HCT116 (cell line): Measurements from ENCODE around the gene SLC13A3. TPM values are rescaled to one million over a fixed set of nuclear protein-coding genes. Genes with fewer than 3 reads are reported as not detected.

Source experiments
- ATAC-seq: fragments of 200-7000 bp; cut with Tn5 transposase; 2 replicates; pipeline ENCODE4 v1.9.1; 2020; ENCODE audit warnings: mild to moderate bottlenecking, moderate library complexity
- BruUV-seq: library from RNA; stranded (reverse); fragments of 400-500 nt; replicated peaks from 2 replicates; lab custom pipeline; 2021; lab: Mats Ljungman, UMichigan
- CTCF ChIA-PET: fragments of 300-600 bp; sonication (Branson Sonifier 250); formaldehyde crosslinking; loops from one replicate; lab custom pipeline; 2021; ENCODE audit warnings: antibody characterized with exemption; lab: Charles Lee
- POLR2A ChIA-PET: fragments of 300-600, 350-600 bp; sonication (Branson Sonifier 250); formaldehyde crosslinking; loops from one replicate; lab custom pipeline; 2021; ENCODE audit warnings: antibody characterized with exemption; lab: Charles Lee
- RAD21 ChIA-PET, 2 experiments: fragments of 300-600 bp; sonication (Branson Sonifier 250); formaldehyde crosslinking; loops; one replicate each; lab custom pipeline; 2023; ENCODE audit warnings: low total read pairs in 2 of 2; ENCODE audit not compliant: uncharacterized antibody in 2 of 2, unreplicated experiment in 2 of 2, low non-redundant PET in 1 of 2; lab: Charles Lee
- DNase-seq: peaks from one replicate; pipeline ENCODE4 v3.0.0-alpha.2; 2010; ENCODE audit warnings: low read depth, low spot score
- H2AFZ ChIP-seq: fragments of 200-600 bp; shearing (Covaris generic), sonication (generic); 2 replicates; pipeline ENCODE4 v1.6.1; 2017; ENCODE audit warnings: low read depth, mixed run types, mixed read lengths, antibody characterized with exemption, low read length; ENCODE audit not compliant: poor library complexity, severe bottlenecking
- H3K27ac ChIP-seq: 2 replicates; pipeline ENCODE4 v1.5.1; 2012; ENCODE audit warnings: low read depth, low read length
- H3K27me3 ChIP-seq: fragments of 200-600 bp; sonication (generic); 2 replicates; pipeline ENCODE4 v1.6.1; 2016; ENCODE audit warnings: mixed run types, low read length, mixed read lengths; ENCODE audit not compliant: insufficient read depth
- H3K36me3 ChIP-seq, 2 experiments: fragments of 200-500 bp in 1 of 2; fragments of 200-600 bp in 1 of 2; sonication (Bioruptor generic) in 1 of 2; sonication (generic) in 1 of 2; 2 replicates each; pipeline versions ENCODE4 v1.5.1 to v1.6.1; 2014 to 2016; ENCODE audit warnings: low read length in 2 of 2, inconsistent platforms in 1 of 2, mixed read lengths in 1 of 2, mixed run types in 1 of 2; ENCODE audit not compliant: insufficient read depth in 2 of 2, control insufficient read depth in 1 of 2
- H3K4me1 ChIP-seq, 2 experiments: fragments of 200-600 bp in 1 of 2; sonication (generic) in 1 of 2; 2 replicates each; pipeline versions ENCODE4 v1.5.1 to v1.6.1; 2012 to 2017; ENCODE audit warnings: low read length in 2 of 2, inconsistent platforms in 1 of 2, mild to moderate bottlenecking in 1 of 2, mixed read lengths in 1 of 2, mixed run types in 1 of 2, moderate library complexity in 1 of 2; ENCODE audit not compliant: insufficient read depth in 2 of 2, control insufficient read depth in 1 of 2
- H3K4me2 ChIP-seq: fragments of 200-600 bp; sonication (generic); 2 replicates; pipeline ENCODE4 v1.6.1; 2017; ENCODE audit warnings: mixed run types, low read length, mixed read lengths
- H3K4me3 ChIP-seq, 2 experiments: fragments of 200-600 bp in 1 of 2; sonication (generic) in 1 of 2; replicated peaks in 1 of 2; 2 replicates each; pipeline ENCODE4 v1.5.1; 2011 to 2016; ENCODE audit warnings: low read length in 2 of 2, control low read depth in 1 of 2, low read depth in 1 of 2, mild to moderate bottlenecking in 1 of 2, mixed read lengths in 1 of 2, mixed run types in 1 of 2
- H3K79me2 ChIP-seq: fragments of 200-600 bp; sonication (generic); 2 replicates; pipeline ENCODE4 v1.6.1; 2017; ENCODE audit warnings: mild to moderate bottlenecking, mixed run types, low read length, moderate library complexity, mixed read lengths; ENCODE audit not compliant: insufficient read depth
- H3K9ac ChIP-seq: fragments of 200-600 bp; sonication (generic); 2 replicates; pipeline ENCODE4 v1.6.1; 2016; ENCODE audit warnings: low read length, mixed read lengths
- H3K9me2 ChIP-seq: fragments of 200-600 bp; sonication (generic), shearing (Covaris generic); 2 replicates; pipeline ENCODE4 v1.6.1; 2017; ENCODE audit warnings: mixed run types, mild to moderate bottlenecking, moderate library complexity; ENCODE audit not compliant: insufficient read depth
- H3K9me3 ChIP-seq, 2 experiments: fragments of 200-500 bp in 1 of 2; fragments of 200-600 bp in 1 of 2; sonication (Bioruptor generic) in 1 of 2; sonication (generic) in 1 of 2; 2 replicates each; pipeline ENCODE4 v1.6.1; 2014 to 2017; ENCODE audit warnings: low read length in 2 of 2, mixed read lengths in 2 of 2, inconsistent platforms in 1 of 2, low read depth in 1 of 2, mild to moderate bottlenecking in 1 of 2, mixed run types in 1 of 2, moderate library complexity in 1 of 2; ENCODE audit not compliant: control insufficient read depth in 1 of 2, insufficient read depth in 1 of 2
- H4K20me1 ChIP-seq: fragments of 200-600 bp; sonication (generic), shearing (Covaris generic); 2 replicates; pipeline ENCODE4 v1.6.1; 2017; ENCODE audit warnings: mixed run types, mild to moderate bottlenecking, moderate library complexity; ENCODE audit not compliant: insufficient read depth
- ATF3 ChIP-seq: IDR thresholded peaks from 2 replicates; pipeline ENCODE4 v1.6.1; 2012
- CBX3 ChIP-seq: IDR thresholded peaks from 2 replicates; pipeline ENCODE4 v1.6.1; 2012; ENCODE audit warnings: low read depth
- CEBPB ChIP-seq: IDR thresholded peaks from 2 replicates; pipeline ENCODE4 v1.6.1; 2012; ENCODE audit warnings: low read depth
- CTCF ChIP-seq, 3 experiments: fragments of 200-600 bp in 1 of 3; sonication (generic) in 1 of 3; IDR thresholded peaks in 2 of 3; conservative IDR thresholded peaks in 1 of 3; 2 replicates each; pipeline ENCODE4 v1.5.1; 2012 to 2017; ENCODE audit warnings: low read depth in 2 of 3, low read length in 2 of 3, antibody characterized with exemption in 1 of 3, borderline replicate concordance in 1 of 3, control low read depth in 1 of 3, mild to moderate bottlenecking in 1 of 3, mixed read lengths in 1 of 3, mixed run types in 1 of 3, moderate library complexity in 1 of 3; ENCODE audit not compliant: insufficient read depth in 1 of 3
- EGR1 ChIP-seq: IDR thresholded peaks from 2 replicates; pipeline ENCODE4 v1.6.1; 2012; ENCODE audit warnings: low read depth
- ELF1 ChIP-seq: IDR thresholded peaks from 2 replicates; pipeline ENCODE4 v1.6.1; 2012; ENCODE audit warnings: low read depth, borderline replicate concordance
- EZH2phosphoT487 ChIP-seq: fragments of 200-600 bp; IDR thresholded peaks from 2 replicates; pipeline ENCODE4 v1.6.1; 2018; ENCODE audit warnings: antibody characterized with exemption, borderline replicate concordance
- FOSL1 ChIP-seq: IDR thresholded peaks from 2 replicates; pipeline ENCODE4 v1.6.1; 2012; ENCODE audit warnings: low read depth
- POLR2A ChIP-seq: IDR thresholded peaks from 2 replicates; pipeline ENCODE4 v1.7.0; 2011; ENCODE audit warnings: borderline replicate concordance; ENCODE audit not compliant: insufficient read depth, insufficient read length; ENCODE audit errors: extremely low read depth
- RAD21 ChIP-seq: IDR thresholded peaks from 2 replicates; pipeline ENCODE4 v1.6.1; 2012; ENCODE audit warnings: low read depth, mild to moderate bottlenecking
- SP1 ChIP-seq: IDR thresholded peaks from 2 replicates; pipeline ENCODE4 v1.6.1; 2012; ENCODE audit warnings: low read depth
- SRF ChIP-seq: IDR thresholded peaks from 2 replicates; pipeline ENCODE4 v1.6.1; 2012; ENCODE audit warnings: low read depth
- ZFX ChIP-seq: fragments of 450-650 bp; IDR thresholded peaks from 2 replicates; pipeline ENCODE4 v1.6.1; 2017
- ZNF274 ChIP-seq: fragments of 200-500 bp; sonication (Bioruptor generic); IDR thresholded peaks from 2 replicates; pipeline ENCODE4 v1.6.1; 2014; ENCODE audit warnings: mild to moderate bottlenecking, low read depth, low read length, inconsistent platforms
- intact Hi-C: fragments of 100-400 bp; cut with micrococcal nuclease; formaldehyde crosslinking; loops from 2 replicates; pipeline ENCODE4 v1.10.0; 2022
- total RNA-seq: library from RNA; stranded (reverse); gene quantifications from one replicate; pipeline ENCODE4 v1.2.1, GENCODE V29; 2021; ENCODE audit not compliant: unreplicated experiment
- TF ChIP-seq, protein P1 (sequence below): IDR thresholded peaks from 2 replicates; pipeline ENCODE4 v1.6.1; 2012; ENCODE audit warnings: low read depth
- TF ChIP-seq, protein P2 (sequence below): IDR thresholded peaks from 2 replicates; pipeline ENCODE4 v1.6.1; 2012

Gene SLC13A3
- total RNA-seq, 1 experiment from 2014 or later: not detected

DNA sequence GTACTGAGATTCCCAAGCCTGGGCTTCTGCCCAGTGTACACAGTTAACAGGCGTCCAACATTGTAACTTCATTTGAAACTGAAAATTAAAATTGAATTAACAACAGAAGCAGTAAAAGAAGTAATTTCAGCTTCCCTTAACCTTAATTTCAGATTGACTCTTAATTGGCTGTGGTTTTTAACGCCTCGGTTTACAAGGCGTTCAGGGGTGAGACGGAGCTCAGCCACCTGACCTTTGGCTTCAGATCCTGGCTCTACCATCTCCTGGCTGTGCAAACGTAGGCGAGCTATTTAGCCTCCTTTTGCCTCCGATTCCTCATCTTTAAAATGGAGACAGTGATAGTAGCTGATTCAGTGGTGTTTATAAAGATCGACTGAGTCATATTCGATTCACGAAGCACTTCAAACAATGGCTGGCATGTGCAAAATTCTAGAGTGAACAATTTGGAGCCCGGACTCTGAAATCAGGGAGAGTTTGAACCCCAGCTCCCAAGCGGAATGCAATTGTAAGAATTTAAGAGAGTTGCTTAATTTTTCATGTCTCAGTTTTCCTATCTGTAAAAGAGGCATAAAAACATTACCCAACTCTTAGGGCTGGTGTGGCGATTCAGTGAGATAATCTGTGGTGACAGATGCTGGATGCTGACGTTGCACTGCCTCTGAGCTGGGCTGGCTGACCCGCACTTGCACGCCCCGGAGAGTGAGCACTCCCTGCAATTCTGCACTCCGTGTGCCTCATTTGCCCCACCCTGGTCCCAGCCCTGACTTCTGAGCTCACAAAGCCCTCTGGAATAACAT lies 77.3 kb downstream of the SLC13A3 start (continued):
- TF ChIP-seq, protein P1, sequence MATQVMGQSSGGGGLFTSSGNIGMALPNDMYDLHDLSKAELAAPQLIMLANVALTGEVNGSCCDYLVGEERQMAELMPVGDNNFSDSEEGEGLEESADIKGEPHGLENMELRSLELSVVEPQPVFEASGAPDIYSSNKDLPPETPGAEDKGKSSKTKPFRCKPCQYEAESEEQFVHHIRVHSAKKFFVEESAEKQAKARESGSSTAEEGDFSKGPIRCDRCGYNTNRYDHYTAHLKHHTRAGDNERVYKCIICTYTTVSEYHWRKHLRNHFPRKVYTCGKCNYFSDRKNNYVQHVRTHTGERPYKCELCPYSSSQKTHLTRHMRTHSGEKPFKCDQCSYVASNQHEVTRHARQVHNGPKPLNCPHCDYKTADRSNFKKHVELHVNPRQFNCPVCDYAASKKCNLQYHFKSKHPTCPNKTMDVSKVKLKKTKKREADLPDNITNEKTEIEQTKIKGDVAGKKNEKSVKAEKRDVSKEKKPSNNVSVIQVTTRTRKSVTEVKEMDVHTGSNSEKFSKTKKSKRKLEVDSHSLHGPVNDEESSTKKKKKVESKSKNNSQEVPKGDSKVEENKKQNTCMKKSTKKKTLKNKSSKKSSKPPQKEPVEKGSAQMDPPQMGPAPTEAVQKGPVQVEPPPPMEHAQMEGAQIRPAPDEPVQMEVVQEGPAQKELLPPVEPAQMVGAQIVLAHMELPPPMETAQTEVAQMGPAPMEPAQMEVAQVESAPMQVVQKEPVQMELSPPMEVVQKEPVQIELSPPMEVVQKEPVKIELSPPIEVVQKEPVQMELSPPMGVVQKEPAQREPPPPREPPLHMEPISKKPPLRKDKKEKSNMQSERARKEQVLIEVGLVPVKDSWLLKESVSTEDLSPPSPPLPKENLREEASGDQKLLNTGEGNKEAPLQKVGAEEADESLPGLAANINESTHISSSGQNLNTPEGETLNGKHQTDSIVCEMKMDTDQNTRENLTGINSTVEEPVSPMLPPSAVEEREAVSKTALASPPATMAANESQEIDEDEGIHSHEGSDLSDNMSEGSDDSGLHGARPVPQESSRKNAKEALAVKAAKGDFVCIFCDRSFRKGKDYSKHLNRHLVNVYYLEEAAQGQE: no peak
- TF ChIP-seq ZNF274 (no peak), FOSL1 (no peak), CBX3 (no peak), RAD21 (no peak), CEBPB (no peak), EGR1 (no peak), SP1 (no peak), POLR2A (no peak), EZH2phosphoT487 (no peak), ELF1 (no peak), SRF (no peak)

GRCh38 chr20:46573234-46573633 lies 78.0 kb downstream of the SLC13A3 start:
- H2AFZ ChIP-seq: no peak overlapping the region
- BruUV-seq: no TSS peak
- no peak overlapping the region for H3K9ac ChIP-seq
- ATAC-seq (no peak), DNase-seq (no peak)
- intact Hi-C loops: no loop called here
- POLR2A ChIA-PET: no interaction called here
- no peaks in the 10 kb centered on the region for H3K9me3 ChIP-seq
- no peak overlapping the region for H3K4me3 ChIP-seq
- H3K4me1 ChIP-seq: no peaks in the 10 kb centered on the region
- no peak overlapping the region for H3K4me2 ChIP-seq
- H4K20me1 ChIP-seq: no peaks in the 10 kb centered on the region
- CTCF ChIA-PET: interaction anchor here (1.6 kb wide), 1 partner anchor 9 kb away, joined by 5 read pairs; no protein-coding TSS in a partner anchor
- no peak overlapping the region for H3K27ac ChIP-seq
- RAD21 ChIA-PET: no interaction called here
- H3K9me2 ChIP-seq: no peaks in the 10 kb centered on the region
- no peaks in the 10 kb centered on the region for H3K36me3 ChIP-seq
- 0 out of 2 replicates have a peak, but pooled peaks cover 9% of the 10 kb centered on the region for H3K27me3 ChIP-seq
- no peaks in the 10 kb centered on the region for H3K79me2 ChIP-seq
- TF ChIP-seq, protein P1: no peak
- TF ChIP-seq, protein P2, sequence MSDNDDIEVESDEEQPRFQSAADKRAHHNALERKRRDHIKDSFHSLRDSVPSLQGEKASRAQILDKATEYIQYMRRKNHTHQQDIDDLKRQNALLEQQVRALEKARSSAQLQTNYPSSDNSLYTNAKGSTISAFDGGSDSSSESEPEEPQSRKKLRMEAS: no peak
- TF ChIP-seq CTCF (IDR thresholded peaks at IDR 0.05 in 2 of 3, conservative IDR thresholded peaks at IDR 0.05 in 1 of 3; ENCODE audit: borderline replicate concordance in 1 of 3, insufficient read depth in 1 of 3, low read depth in 2 of 3, low read length in 2 of 3) (no peak), FOSL1 (no peak), ELF1 (no peak), SP1 (no peak), CEBPB (no peak), ZFX (no peak), ATF3 (no peak)
